HG03521 (cell line): Measurements from ENCODE around the gene WNT8B.

Source experiments
- ATAC-seq: cut with Tn5 transposase; IDR thresholded peaks from one replicate; pipeline ENCODE4 v1.9.1; 2021; ENCODE audit warnings: mild to moderate bottlenecking, moderate library complexity; ENCODE audit not compliant: unreplicated experiment

The WNT8B gene

GRCh38 chr10:100462709-100463108 is at the start of gene WNT8B:
WNT8B (plus strand) TSS chr10:100463009; CDS start chr10:100463169, 160 bp downstream.
- ATAC-seq, result no peak

GRCh38 chr10:100413173-100413572 is 49.6 kb upstream of the WNT8B start:
- no peak for ATAC-seq

- ATAC-seq, result no peak
Observed at GRCh38 chr10:100419911-100420449, 42.8 kb upstream of the WNT8B start.

GRCh38 chr10:100427374-100427773 is 35.4 kb upstream of the WNT8B start:
- ATAC-seq, result no peak

- peak; percentile 80 for ATAC-seq
Observed at GRCh38 chr10:100433253-100434240, 29.3 kb upstream of the WNT8B start.

GRCh38 chr10:100436255-100436654 is 26.6 kb upstream of the WNT8B start:
- ATAC-seq, result no peak

- no peak for ATAC-seq
Observed at GRCh38 chr10:100438674-100439315, 24.0 kb upstream of the WNT8B start.

GRCh38 chr10:100442548-100442947 is 20.3 kb upstream of the WNT8B start:
- ATAC-seq, result no peak

GRCh38 chr10:100446130-100446761 is 16.6 kb upstream of the WNT8B start:
- no peak for ATAC-seq

- ATAC-seq, result no peak
Observed at GRCh38 chr10:100447663-100448062, 15.1 kb upstream of the WNT8B start.

GRCh38 chr10:100448951-100449350 is 13.9 kb upstream of the WNT8B start:
- ATAC-seq, result no peak

GRCh38 chr10:100468322-100468721 is 5.5 kb downstream of the WNT8B start:
- no peak for ATAC-seq

GRCh38 chr10:100468978-100469377 is 6.2 kb downstream of the WNT8B start:
- no peak for ATAC-seq

- no peak for ATAC-seq
Observed at GRCh38 chr10:100469756-100470155, 6.9 kb downstream of the WNT8B start.

GRCh38 chr10:100470367-100470766 is 7.6 kb downstream of the WNT8B start:
- no peak for ATAC-seq

GRCh38 chr10:100477970-100478369 is 15.2 kb downstream of the WNT8B start:
- no peak for ATAC-seq

GRCh38 chr10:100479037-100479436 is 16.2 kb downstream of the WNT8B start:
- ATAC-seq, result no peak

- no peak for ATAC-seq
Observed at GRCh38 chr10:100480002-100480401, 17.2 kb downstream of the WNT8B start.

GRCh38 chr10:100481462-100482081 is 18.8 kb downstream of the WNT8B start:
- peak; percentile 96 for ATAC-seq

GRCh38 chr10:100482181-100482833 is 19.5 kb downstream of the WNT8B start:
- no peak for ATAC-seq
